Endothelial cell of umbilical vein (primary cell): ENCODE data around the gene KRT15. TPM values are rescaled to one million over a fixed set of nuclear protein-coding genes. Genes with fewer than 3 reads are reported as not detected.

Experiments
- BruUV-seq: library from RNA; stranded (reverse); fragments of 400-500 nt; replicated peaks from 2 replicates; lab custom pipeline; 2021; lab: Mats Ljungman, UMichigan
- CTCF ChIA-PET: fragments of 300-600, 350-600 bp; sonication (Branson Sonifier 250); formaldehyde crosslinking; loops from one replicate; lab custom pipeline; 2021; ENCODE audit warnings: antibody characterized with exemption, inconsistent platforms; lab: Charles Lee
- POLR2A ChIA-PET: fragments of 300-600, 350-600 bp; sonication (Branson Sonifier 250); formaldehyde crosslinking; loops from one replicate; lab custom pipeline; 2021; ENCODE audit warnings: antibody characterized with exemption, inconsistent platforms; lab: Charles Lee
- DNase-seq: peaks from one replicate; pipeline ENCODE4 v3.0.0-alpha.2; 2011; ENCODE audit warnings: low read depth, low spot score
- FAIRE-seq: peaks from 2 replicates; lab custom pipeline; 2011; peaks lifted over from hg19 to GRCh38; lab: Jason Lieb, UNC
- H2AFZ ChIP-seq: 2 replicates; pipeline ENCODE4 v1.6.0; 2012; ENCODE audit warnings: low read depth, low read length, control low read depth, inconsistent platforms
- H3K27ac ChIP-seq: 2 replicates; pipeline ENCODE4 v1.5.1; 2011; ENCODE audit warnings: low read depth, mild to moderate bottlenecking, control low read depth, low read length, moderate library complexity; ENCODE audit not compliant: insufficient read depth
- H3K27me3 ChIP-seq, 2 experiments: 2 replicates each; pipeline versions ENCODE4 v1.6.0 to v1.6.1; 2011; ENCODE audit warnings: low read length in 2 of 2, mixed read lengths in 1 of 2; ENCODE audit not compliant: control insufficient read depth in 2 of 2, insufficient read depth in 2 of 2
- H3K36me3 ChIP-seq, 2 experiments: 2 replicates in 1 of 2; 3 replicates in 1 of 2; pipeline ENCODE4 v1.5.1; 2011; ENCODE audit warnings: low read length in 2 of 2, mild to moderate bottlenecking in 1 of 2, moderate library complexity in 1 of 2; ENCODE audit not compliant: control insufficient read depth in 2 of 2, insufficient read depth in 2 of 2; ENCODE audit errors: extremely low read depth in 1 of 2
- H3K4me1 ChIP-seq: 3 replicates; pipeline ENCODE4 v1.5.1; 2011; ENCODE audit warnings: mild to moderate bottlenecking, low read length; ENCODE audit not compliant: control insufficient read depth, insufficient read depth; ENCODE audit errors: extremely low read depth
- H3K4me2 ChIP-seq: 2 replicates; pipeline ENCODE4 v1.6.1; 2011; ENCODE audit warnings: low read length, control low read depth, mixed read lengths; ENCODE audit not compliant: insufficient read depth
- H3K4me3 ChIP-seq, 3 experiments: fragments of 200-600 bp in 1 of 3; sonication (generic), shearing (Covaris generic) in 1 of 3; replicated peaks in 1 of 3; 2 replicates each; pipeline ENCODE4 v1.5.1; 2011 to 2016; ENCODE audit warnings: control low read depth in 3 of 3, low read length in 3 of 3, mild to moderate bottlenecking in 2 of 3, inconsistent platforms in 1 of 3, low read depth in 1 of 3, moderate library complexity in 1 of 3; ENCODE audit not compliant: insufficient read depth in 1 of 3
- H3K79me2 ChIP-seq: 2 replicates; pipeline ENCODE4 v1.6.0; 2012; ENCODE audit warnings: low read length, inconsistent platforms; ENCODE audit not compliant: control insufficient read depth, insufficient read depth
- H3K9ac ChIP-seq: replicated peaks from 2 replicates; pipeline ENCODE3; 2011; ENCODE audit warnings: low read length, control low read depth; ENCODE audit not compliant: insufficient read depth; ENCODE audit errors: extremely low read depth
- H3K9me1 ChIP-seq: replicated peaks from 3 replicates; pipeline ENCODE4 v1.6.0; 2011; ENCODE audit warnings: mild to moderate bottlenecking, low read length; ENCODE audit not compliant: control insufficient read depth, insufficient read depth; ENCODE audit errors: extremely low read depth
- H3K9me3 ChIP-seq: replicated peaks from 2 replicates; pipeline ENCODE4 v1.5.1; 2012; ENCODE audit warnings: low read length, inconsistent platforms; ENCODE audit not compliant: control insufficient read depth, insufficient read depth
- H4K20me1 ChIP-seq: replicated peaks from 2 replicates; pipeline ENCODE3; 2011; ENCODE audit warnings: mild to moderate bottlenecking, low read length; ENCODE audit not compliant: control insufficient read depth, insufficient read depth; ENCODE audit errors: extremely low read depth
- EZH2 ChIP-seq: IDR thresholded peaks from 2 replicates; pipeline ENCODE4 v1.6.1; 2012; ENCODE audit warnings: borderline replicate concordance, low read depth, mild to moderate bottlenecking, moderate library complexity, low read length, inconsistent platforms; ENCODE audit not compliant: severe bottlenecking
- GATA2 ChIP-seq: IDR thresholded peaks from 2 replicates; pipeline ENCODE4 v1.7.0; 2011; ENCODE audit warnings: low read depth, mild to moderate bottlenecking, moderate library complexity, mixed read lengths, low read length; ENCODE audit not compliant: insufficient read length, insufficient read depth
- JUN ChIP-seq: IDR thresholded peaks from 2 replicates; pipeline ENCODE4 v1.6.1; 2011; ENCODE audit warnings: borderline replicate concordance, low read depth; ENCODE audit not compliant: insufficient read length, insufficient read depth
- MAX ChIP-seq: IDR thresholded peaks from 2 replicates; pipeline ENCODE4 v1.6.1; 2011; ENCODE audit not compliant: insufficient read depth, insufficient read length
- MYC ChIP-seq: IDR thresholded peaks from one replicate; pipeline ENCODE4 v1.6.1; 2011; ENCODE audit warnings: mild to moderate bottlenecking, low read depth, low read length
- POLR2A ChIP-seq: IDR thresholded peaks from 2 replicates; pipeline ENCODE4 v1.6.1; 2012; ENCODE audit warnings: low read depth, mild to moderate bottlenecking, control low read depth, low read length
- dilution Hi-C: fragments of 300-500 bp; cut with MboI; formaldehyde crosslinking; loops from one replicate; pipeline ENCODE4 v1.15.0; 2019; ENCODE audit warnings: low sequenced_read_pairs; ENCODE audit not compliant: extremely low pct_ligation_motif_present
- intact Hi-C: fragments of 100-400 bp; cut with micrococcal nuclease; formaldehyde crosslinking; loops from one replicate; pipeline ENCODE4 v1.10.0; 2022
- polyA plus RNA-seq, 4 experiments: library from polyadenylated mRNA; depleted of rRNA in 3 of 4; stranded (reverse) in 3 of 4; unstranded in 1 of 4; fragments of >200 nt; gene quantifications; 2 replicates each; pipeline versions ENCODE4 v1.2.1 to v1.2.3, GENCODE V29; 2011 to 2012; ENCODE audit warnings: missing spikeins in 1 of 4
- total RNA-seq: library from RNA; stranded (reverse); gene quantifications from 2 replicates; pipeline ENCODE4 v1.2.3, GENCODE V29; 2021
- TF ChIP-seq, protein P1 (sequence below), 2 donors: IDR thresholded peaks; 1 replicate in 1 of 2; 2 replicates in 1 of 2; pipeline ENCODE4 v1.5.1; 2011; ENCODE audit warnings: low read length in 2 of 2, mild to moderate bottlenecking in 2 of 2, moderate library complexity in 2 of 2, control low read depth in 1 of 2, inconsistent platforms in 1 of 2, low read depth in 1 of 2; ENCODE audit not compliant: insufficient read depth in 1 of 2; ENCODE audit errors: extremely low read depth in 1 of 2

Gene KRT15
- total and polyA plus RNA-seq, 2 donors (not counting 3 experiments of a cell fraction or from before 2014, with no cell fraction given), result 0.68 to 2.8 TPM

- H3K27ac ChIP-seq, result no peak overlapping the region
- no peak overlapping the region for H3K4me2 ChIP-seq
- no peak overlapping the region for H2AFZ ChIP-seq
- TF ChIP-seq GATA2 (no peak), EZH2 (no peak), JUN (no peak), MYC (no peak), POLR2A (no peak), MAX (no peak)
- TF ChIP-seq, protein P1, sequence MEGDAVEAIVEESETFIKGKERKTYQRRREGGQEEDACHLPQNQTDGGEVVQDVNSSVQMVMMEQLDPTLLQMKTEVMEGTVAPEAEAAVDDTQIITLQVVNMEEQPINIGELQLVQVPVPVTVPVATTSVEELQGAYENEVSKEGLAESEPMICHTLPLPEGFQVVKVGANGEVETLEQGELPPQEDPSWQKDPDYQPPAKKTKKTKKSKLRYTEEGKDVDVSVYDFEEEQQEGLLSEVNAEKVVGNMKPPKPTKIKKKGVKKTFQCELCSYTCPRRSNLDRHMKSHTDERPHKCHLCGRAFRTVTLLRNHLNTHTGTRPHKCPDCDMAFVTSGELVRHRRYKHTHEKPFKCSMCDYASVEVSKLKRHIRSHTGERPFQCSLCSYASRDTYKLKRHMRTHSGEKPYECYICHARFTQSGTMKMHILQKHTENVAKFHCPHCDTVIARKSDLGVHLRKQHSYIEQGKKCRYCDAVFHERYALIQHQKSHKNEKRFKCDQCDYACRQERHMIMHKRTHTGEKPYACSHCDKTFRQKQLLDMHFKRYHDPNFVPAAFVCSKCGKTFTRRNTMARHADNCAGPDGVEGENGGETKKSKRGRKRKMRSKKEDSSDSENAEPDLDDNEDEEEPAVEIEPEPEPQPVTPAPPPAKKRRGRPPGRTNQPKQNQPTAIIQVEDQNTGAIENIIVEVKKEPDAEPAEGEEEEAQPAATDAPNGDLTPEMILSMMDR (IDR thresholded peaks at IDR 0.05; ENCODE audit: extremely low read depth in 1 of 2, insufficient read depth in 1 of 2, low read depth in 1 of 2, low read length in 2 of 2), result no peak
- FAIRE-seq (no peak), DNase-seq (no peak)
- dilution Hi-C loops (no loop called here), intact Hi-C loops (no loop called here)
- BruUV-seq, result no TSS peak
- no peaks in the 10 kb centered on the region for H4K20me1 ChIP-seq
- no peaks in the 10 kb centered on the region for H3K79me2 ChIP-seq
- H3K9ac ChIP-seq, result no peak overlapping the region
- no peaks in the 10 kb centered on the region for H3K36me3 ChIP-seq
- CTCF ChIA-PET, result interaction anchor here (3.0 kb wide), 1 partner anchor 10 kb away, joined by 28 read pairs; no protein-coding TSS in a partner anchor
- H3K9me3 ChIP-seq, result no peaks in the 10 kb centered on the region
- no peaks in the 10 kb centered on the region for H3K4me1 ChIP-seq
- H3K27me3 ChIP-seq, result no peaks in the 10 kb centered on the region
- POLR2A ChIA-PET, result no interaction called here
- H3K4me3 ChIP-seq, result no peak overlapping the region
- H3K9me1 ChIP-seq, result no peaks in the 10 kb centered on the region
Observed at GRCh38 chr17:41538565-41538991, 19.9 kb upstream of the KRT15 start.
